Pulmonary artery endothelial cell (primary cell): ENCODE measurements around the gene ADAMTSL2. TPM values are rescaled to one million over a fixed set of nuclear protein-coding genes. Genes with fewer than 3 reads are reported as not detected.

Experiments used
- DNase-seq: peaks from one replicate; pipeline ENCODE4 v3.0.0-alpha.2; 2011; ENCODE audit warnings: low read depth, low spot score
- total RNA-seq: library from RNA; depleted of rRNA; stranded (reverse); fragments of >200 nt; gene quantifications from 2 replicates; pipeline ENCODE4 v1.2.3, GENCODE V29; 2014

The ADAMTSL2 gene
- total RNA-seq, 1 donor from 2014 or later, result not detected

DNA sequence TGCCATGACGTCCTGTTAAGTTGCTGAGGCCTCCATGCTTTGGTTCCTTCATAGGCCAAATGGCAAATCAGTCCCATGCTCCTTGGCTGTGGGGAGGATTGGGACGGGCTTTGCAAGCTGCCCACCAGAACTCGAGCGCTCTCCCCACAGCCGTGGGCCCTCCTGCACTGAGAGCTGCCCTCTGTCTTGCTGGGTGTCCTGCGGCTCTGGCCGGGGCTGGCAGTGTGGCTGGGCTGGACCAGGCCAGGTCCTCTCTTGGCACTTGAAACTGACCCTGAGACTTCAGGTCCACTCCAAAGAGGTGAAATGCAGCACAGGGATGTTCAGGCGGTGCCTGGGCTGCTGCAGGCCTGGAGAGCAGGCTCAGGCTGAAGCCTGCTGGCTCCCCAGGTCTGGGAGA, 16.8 kb upstream of the ADAMTSL2 start:
- DNase-seq, result no peak

DNA sequence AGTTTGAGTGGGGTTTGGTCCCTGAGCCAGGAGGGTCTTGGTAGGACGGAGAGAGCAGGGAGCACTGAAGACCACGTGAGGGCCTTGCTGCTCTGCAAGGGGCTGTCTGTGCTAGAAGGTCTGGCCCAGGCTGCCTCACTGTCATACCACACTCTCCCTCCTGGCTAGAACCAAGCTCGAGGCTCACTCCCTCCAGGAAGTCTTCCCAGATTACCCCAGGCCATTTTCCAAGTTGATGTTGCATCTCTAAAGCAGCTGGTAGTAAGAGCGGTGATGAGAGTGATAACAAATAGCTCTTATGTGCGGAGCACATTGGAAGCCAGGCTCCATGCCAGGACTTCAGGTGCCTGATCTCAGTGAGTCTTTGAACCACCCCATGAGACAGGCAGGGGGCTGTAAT, 16.3 kb upstream of the ADAMTSL2 start:
- no peak for DNase-seq

DNA sequence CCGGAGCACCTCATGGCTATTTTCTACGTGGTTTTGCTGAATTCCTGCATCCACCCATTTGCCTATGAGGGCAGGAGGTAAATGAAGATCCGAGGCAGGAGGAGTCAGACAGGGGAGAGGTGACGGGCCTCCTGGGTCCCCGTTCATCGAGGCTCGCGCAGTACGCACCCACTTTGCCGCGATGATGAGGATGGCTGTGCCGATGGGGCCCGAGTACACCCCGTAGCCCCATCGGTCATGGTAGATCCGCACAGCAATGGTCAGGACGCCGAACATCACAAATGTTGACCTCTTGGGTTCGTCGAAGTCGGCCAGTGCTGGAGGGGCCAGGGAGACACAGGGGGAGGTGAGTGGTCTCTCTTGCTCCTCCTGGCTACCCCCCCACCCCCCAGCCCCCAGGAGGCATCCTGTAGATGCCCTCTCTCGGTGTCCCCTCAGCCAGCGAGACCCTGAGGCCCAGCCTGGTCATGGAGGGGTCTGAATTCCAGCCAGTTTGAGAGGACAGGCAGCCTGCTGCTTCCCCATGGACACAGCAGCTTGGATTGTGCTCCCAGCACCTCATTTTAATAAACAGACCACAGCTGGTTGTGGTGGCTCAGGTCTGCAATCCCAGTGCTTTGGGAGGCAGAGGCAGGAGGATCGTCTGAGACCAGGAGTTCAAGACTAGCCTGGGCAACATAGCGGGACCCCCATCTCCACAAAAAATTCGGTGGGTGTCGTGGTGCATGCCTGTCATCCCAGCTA, 15.6 kb upstream of the ADAMTSL2 start:
- no peak for DNase-seq

DNA sequence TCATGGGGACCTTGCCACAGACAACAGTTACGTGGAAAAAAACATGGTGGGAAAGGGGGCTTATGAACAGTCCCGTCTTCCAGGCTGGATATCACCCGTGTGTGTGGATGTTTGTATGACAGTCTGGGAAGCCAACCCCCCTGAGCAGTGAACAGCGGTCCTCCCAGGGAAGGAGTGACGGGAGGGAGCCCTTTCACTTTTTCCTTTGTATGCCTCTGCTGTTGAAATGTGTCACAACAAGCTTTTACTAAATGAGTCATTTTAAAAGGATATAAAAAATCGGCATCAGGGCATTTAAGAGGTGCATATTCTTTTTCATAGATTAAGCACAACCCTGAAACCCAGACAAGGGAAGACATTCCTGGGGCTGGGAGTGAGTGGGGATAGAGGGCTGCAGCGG, 14.8 kb upstream of the ADAMTSL2 start:
- DNase-seq, result no peak

DNA sequence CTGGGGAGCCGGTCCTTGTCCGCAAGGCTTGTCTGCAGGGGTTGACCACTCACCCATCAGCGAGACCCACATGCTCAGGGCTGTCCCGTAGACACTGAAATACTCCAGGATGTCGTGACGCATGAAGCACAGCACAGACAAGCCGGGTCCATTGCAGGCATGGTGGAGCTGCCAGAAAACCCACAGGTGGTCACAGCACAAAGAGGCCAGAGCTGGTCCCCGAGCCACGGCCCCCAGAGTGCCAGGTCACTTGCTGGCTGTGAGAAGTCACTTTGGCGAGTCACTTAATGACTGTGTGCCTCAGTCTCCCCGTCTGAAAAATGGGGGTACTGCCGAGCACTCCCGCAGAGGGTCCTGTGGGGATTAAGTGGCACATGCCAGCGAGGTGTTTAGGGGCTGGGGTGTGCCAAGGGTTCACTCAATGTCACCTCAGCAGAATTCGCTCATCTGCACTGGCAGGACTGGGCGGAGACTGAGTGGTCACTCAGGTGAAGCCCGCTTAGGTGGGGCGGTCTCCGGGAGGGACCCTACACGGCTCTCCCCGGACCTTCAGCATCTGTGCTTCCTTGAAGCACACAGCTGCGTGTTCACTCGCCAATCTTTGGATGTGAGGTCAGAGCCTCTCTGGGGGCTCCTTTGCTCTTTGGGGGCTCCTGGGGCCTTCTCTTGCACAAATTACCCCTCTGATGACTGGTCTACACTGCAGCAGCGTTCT, 14.2 kb upstream of the ADAMTSL2 start:
- DNase-seq, result no peak

DNA sequence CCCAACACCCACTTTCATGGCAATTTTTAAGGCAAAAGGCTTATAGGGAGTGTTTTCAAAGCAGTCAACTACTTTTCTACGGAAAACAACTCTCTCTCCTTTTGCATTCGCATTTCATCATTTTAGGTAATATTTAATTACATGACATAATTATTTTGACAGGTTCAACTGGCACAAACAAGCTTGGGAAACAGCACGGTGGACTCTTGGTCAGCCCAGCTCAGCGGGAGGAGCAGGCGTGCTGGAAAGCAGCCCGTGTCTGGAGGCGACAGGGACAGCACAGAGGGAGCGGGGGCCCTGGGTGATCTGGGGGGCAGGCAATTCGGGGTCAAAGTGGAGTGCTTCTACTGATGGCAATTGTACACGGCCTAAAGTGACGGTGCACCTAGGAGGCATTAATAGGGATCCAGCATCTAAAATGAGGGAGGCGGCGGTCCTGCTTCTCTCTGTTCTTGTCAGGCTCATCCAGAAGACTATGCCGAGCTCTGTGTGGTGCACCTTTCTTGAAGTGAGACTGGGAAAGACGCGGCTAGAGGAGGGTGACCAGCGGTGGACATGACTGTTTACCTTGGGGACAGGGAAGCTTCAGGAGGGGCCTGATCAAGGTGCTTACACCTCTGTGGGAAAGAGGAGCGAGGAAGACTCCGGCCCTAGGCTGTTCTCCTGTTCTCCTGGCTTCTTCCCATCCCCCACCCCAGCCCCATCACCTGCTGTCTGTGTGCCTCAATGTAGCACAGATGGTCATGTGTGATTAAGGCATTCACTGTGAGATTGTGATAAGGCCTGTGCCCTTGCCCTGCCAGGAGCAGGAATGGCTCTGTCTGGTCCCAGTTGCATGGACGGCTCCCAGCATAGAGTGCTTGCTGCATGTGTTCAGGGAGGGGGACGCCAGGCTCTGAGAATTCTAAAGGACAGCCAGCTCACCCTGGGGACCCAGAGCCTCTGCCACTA, 13.1 kb upstream of the ADAMTSL2 start:
- DNase-seq, result no peak

DNA sequence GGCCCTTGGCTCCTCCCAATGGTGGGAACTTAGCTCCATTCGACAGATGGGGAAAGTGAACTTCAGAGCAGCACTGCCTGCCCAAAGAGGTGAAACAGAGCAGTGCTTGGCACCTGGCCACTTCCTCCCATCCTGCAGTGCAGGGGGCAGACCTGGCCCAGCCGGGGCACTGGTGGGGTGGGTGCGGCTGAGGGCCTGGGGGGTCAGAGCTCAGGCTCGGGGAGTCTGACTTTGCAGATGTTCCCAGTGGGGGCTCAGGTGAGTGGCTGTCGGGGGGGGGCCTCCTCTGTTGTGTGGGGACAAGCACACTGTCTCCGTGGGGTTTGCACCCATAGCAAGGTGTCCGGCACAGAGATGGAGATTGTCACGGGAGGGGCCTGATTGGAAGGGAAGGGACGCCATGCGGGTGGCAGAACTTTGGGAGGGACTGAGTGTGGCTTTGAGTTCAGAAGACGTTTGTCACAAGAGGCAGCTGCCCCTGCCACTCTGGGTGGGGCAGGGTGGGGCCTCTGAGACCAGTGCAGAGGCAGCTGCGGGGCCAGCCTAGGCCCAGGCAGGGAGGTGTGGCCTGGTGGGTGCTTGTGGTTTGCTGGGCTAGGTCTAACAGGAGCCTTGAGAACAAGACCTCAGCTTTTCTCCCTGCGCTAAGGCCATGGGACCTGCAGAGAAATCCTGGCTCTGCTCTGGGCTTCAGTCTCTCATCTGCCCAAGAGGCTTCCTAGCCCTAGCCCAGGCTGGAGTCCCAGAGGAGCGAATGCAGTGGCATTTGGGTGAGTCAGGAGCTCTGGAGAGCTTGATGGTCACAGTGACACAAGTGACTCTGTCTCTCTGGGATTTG, 12.2 kb upstream of the ADAMTSL2 start:
- DNase-seq, result no peak

DNA sequence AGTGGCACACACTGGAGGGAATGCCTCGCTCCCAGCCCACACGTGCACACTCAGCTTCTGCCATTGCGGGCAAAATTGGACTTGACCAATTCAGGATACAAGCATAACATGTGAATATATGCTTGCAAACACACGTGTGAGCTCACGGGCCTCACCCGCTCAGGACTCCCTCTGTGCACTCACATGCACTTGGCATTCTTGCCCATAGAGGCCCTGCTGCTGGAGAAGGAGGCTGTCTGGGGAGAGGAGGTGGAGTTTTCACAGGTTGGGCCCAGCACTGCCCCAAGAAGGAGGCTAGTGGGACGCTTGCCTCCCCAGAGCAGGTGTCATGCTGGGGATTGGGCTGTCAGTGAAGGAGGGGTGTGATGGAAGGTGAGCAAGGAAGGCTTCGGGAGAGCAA, 11.4 kb upstream of the ADAMTSL2 start:
- no peak for DNase-seq

DNA sequence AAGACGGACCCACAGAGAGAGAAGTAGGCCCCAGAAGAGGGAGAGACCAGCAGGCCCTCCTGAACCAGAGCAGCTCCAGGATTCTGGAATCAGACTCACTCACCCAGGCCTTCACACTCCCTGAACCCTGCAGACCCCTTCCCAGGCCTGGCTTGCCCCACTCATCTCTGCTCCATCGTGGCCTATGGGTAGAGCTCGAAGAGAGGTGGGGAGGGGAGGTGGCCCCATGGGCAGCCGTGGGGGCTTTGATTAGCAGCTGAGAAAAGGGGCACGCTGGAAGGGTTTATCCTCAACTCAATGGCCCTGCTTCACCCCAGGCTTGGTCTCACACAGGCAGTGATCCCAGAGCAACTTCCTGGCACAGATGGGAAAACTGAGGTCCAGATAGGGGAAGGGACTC, 10.4 kb upstream of the ADAMTSL2 start:
- DNase-seq, result no peak

DNA sequence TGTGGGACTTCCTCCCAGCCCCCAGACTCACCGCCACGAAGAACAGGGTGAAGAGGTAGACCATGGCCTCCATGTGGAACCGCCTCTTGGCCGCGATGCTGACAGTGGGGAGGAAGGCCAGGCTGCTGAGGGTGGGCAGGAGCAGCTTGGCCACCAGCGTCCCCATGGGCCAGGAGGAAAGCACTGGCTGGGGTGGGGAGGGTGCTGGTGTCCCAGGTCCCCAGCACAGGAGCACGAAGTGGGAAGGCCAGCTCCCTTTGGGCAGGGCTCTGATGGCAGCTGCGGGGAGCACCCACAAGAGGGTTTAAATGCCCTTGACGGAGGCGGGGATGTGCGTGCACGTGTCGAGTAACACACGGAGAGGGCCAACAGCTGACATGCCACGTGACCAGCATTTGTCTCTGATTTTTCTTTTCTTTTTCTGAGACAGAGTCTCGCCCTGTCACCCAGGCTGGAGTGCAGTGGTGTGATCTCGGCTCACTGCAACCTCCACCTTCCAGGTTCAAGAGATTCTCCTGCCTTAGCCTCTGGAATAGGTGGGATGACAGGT, 9.8 kb upstream of the ADAMTSL2 start, which contains the start of gene MYMK:
MYMK (minus strand) TSS at position 281 of the 550 bp plus-strand sequence; CDS start at position 166, 115 bp downstream.
- no peak for DNase-seq

DNA sequence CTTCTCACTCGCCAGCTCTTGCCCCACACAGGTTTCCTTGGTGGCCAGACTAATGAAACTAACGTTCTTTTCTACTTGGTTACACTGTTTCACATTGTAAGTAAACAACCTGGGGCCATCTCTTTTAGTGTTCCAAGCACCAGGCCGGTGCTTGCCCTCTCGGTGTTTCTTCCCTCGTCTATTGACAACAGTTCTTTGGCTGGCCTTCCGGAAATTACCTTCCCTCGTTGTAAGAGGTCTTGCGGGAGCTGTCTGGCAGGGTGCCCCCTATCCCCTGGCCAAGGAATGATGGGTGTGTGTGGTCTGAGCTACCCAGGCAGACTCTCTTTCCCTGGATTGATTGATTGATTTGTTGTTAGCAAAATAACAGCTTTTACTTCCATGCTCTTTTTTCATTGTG, 8.8 kb upstream of the ADAMTSL2 start:
- no peak for DNase-seq

DNA sequence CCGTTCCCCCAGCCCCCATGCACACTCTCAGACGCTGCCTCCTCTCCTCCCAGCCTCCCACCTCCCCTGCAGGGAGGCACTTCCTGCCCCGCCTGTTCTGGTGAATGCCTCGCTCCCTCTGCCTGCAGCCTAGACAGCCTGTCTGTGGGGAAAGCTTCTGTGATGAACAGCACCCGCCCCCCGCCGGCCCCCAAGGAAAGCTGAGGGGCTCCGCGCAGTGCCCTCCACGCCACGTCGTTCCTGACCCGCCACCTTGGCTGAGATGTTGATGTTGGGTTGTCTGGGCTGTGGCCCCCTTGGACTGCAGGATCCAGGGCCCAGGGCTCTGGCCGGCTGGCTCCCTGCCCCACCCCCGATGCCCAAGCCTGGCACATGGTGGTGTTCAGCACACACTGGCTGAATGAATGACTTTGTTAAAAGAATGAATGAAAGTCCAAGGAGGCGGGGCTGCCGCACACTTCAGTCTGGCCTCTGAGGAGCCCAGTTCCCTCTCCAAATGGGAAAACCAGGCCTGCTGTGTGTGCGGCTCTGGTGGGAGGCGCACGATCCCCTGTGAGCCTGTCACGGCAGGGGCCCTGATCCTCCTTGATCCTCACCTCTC, 7.7 kb upstream of the ADAMTSL2 start:
- no peak for DNase-seq

DNA sequence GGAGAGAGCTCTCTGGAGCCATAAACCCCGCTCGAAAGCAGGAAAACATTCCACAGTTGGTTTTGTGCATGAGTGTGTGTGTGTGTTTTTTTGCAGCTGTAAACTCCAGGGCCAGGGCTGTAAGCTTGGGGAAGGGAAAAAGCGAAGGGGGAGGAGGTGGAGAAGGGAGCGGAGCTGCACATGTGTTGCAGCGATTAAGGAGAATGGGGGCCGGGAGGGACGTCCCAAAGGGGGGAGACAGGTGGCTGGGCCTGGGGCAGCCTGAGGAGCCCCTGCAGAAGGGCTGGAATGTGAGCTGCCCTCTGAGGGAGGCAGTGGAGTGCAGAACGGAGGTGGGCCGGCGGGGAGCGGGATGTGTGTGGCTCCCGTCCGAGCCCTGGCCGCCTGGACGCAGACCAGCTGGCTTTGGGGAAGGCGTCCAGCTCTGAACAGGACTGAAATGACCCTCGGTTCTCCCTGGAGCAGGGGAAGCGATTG, 7.0 kb upstream of the ADAMTSL2 start:
- DNase-seq, result no peak

DNA sequence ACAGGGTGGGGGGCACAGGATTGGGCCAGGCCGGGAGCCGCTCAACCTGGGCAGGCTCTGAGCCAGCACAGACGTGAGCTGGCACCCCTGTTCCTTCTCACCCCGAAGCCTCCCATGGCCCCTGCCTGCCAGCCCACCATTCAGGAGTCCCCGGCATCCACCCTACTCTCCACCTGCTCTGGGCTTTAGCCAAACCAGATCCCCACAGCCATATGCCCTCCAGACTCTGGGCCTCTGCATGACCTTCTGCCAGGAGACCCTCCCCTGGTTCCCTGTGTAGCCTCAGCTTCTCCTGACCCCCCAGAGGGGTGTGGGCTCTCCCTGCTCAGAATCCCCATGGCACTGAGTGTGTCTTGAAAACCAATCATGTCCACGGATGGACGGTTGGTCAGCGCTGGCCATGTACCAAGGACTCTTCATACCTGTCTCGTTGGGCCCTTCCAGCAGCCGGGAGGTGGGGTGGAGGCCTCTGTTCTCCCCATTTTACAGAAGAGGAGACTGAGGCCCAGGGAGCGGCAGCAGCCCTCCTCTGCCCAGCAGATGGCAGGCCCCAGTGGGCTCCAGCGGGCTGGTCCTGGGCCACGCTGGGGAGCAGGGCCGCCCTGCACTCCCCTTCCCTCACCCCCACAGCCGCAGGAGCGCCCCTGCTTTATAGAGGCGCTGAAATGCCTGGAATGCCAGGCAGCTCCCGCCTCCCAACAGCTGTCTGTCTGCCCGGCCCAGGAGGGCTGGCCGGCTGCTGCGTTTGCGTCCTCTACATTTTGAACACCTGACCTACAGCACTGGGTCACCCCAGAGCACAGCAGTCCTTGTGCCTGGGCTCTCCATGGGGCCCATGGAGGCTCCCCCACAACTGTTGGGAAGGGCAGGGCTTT, 6.3 kb upstream of the ADAMTSL2 start:
- no peak for DNase-seq

DNA sequence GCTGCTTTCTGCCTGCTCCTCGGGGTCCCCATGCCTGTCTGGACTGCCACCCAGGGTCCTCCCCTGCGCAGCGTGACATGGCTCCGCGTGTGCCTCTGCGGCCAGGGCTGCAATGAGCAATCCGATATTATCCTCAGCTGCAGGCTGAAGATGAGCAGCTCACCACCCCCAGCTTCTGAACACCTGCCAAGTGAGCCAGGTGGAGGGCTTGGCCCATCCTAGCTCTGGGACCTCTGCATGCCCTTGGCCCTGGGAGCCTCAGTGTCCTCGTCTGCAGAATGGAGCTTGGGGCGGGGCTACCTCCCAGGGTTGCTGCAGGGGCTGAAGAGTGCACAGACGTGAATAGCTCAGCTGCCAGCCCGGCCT, 5.6 kb upstream of the ADAMTSL2 start:
- no peak for DNase-seq

DNA sequence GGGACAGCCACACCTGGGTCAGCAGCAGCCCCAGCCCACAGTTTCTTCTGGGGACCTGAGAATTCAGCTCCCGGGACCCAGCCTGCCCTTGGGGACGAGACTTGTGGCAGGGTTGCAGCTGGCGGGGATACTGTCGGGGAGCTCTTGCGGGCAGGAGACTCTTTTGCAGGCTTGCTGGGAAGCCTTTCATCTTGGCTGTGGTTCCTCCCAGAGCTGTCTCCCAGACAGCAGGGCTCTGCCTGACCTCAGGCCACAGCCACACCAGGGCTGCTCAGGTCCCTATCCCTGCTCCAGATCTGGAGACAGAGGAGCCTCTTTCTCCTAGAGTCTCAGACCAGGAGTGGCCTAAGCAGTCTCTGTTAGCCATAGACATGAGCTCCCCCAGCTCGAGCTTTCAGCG, 5.0 kb upstream of the ADAMTSL2 start:
- no peak for DNase-seq

DNA sequence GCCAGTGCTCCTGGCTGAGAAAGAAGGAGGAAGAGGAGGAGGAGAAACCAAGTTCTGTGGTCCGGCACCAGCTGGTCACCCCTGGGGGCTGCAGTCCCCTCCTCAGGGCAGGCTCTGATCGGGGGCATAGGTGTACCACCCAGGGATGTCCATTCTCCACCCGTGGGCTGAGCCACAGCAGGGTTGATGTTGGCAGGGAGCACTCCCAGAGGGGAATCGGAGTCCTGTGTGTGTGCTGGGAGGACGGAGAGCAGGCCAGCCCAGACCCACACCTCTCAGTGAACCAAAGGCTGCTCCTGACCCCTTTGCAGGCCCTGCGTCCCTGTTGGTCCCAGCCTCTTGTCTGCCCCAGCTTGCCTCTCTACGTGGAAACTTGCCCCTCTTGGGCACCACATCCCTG, 4.6 kb upstream of the ADAMTSL2 start:
- DNase-seq, result no peak

DNA sequence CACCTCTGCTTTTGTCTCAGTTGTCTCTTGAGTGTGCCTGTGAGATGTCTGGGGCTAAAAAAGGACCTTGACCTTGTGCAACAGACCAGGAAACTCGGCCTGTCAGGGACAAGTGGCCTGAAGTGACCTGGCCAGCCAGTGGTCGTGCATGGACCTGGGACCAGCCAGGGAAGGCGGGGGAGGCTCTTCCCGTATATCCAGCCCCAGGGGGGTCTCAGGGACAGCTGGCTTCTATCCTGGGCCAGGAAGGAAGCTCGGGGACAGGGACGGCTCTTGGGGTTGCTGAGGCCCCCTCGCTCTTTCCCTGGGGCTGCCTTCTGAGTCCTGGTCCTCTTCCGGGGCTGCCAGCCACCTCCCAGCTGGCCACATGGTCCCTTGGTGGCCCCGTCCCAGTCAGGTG, 3.2 kb upstream of the ADAMTSL2 start:
- DNase-seq, result no peak
